RWPE2 (cell line): Measurements from ENCODE around the gene SLC39A7.

ENCODE experiments used
- ATAC-seq: fragments of 200-7000 bp; cut with Tn5 transposase; 3 replicates; pipeline ENCODE4 v1.9.1; 2021; ENCODE audit warnings: low read depth
- DNase-seq: peaks from one replicate; pipeline ENCODE4 v3.0.0-alpha.2; 2020; ENCODE audit warnings: low spot score
- H3K27ac ChIP-seq: fragments of 450-650 bp; 2 replicates; pipeline ENCODE4 v1.5.1; 2017; ENCODE audit warnings: mild to moderate bottlenecking; ENCODE audit not compliant: poor library complexity, severe bottlenecking
- H3K27me3 ChIP-seq: fragments of 250-450 bp; sonication (Bioruptor Pico); 2 replicates; pipeline ENCODE4 v1.5.1; 2021; ENCODE audit warnings: mild to moderate bottlenecking, moderate library complexity; ENCODE audit not compliant: insufficient read depth, poor library complexity, severe bottlenecking
- H3K36me3 ChIP-seq: fragments of 250-450 bp; sonication (Bioruptor Pico); 2 replicates; pipeline ENCODE4 v1.5.1; 2020; ENCODE audit warnings: low read depth, mild to moderate bottlenecking, moderate library complexity
- H3K4me1 ChIP-seq: fragments of 250-450 bp; sonication (Bioruptor Pico); 2 replicates; pipeline ENCODE4 v1.5.1; 2021; ENCODE audit warnings: mild to moderate bottlenecking, moderate library complexity; ENCODE audit not compliant: insufficient read depth, poor library complexity, severe bottlenecking
- H3K4me3 ChIP-seq: fragments of 250-450 bp; sonication (Bioruptor Pico); 2 replicates; pipeline ENCODE4 v1.5.1; 2021; ENCODE audit warnings: mild to moderate bottlenecking, moderate library complexity; ENCODE audit not compliant: severe bottlenecking
- H3K9me3 ChIP-seq: fragments of 250-450 bp; sonication (Bioruptor Pico); 2 replicates; pipeline ENCODE4 v1.5.1; 2021; ENCODE audit warnings: mild to moderate bottlenecking, moderate library complexity; ENCODE audit not compliant: severe bottlenecking
- TF ChIP-seq, protein P1 (sequence below): fragments of 450-650 bp; IDR thresholded peaks from one replicate; pipeline ENCODE4 v1.5.1; 2017; ENCODE audit warnings: mild to moderate bottlenecking, moderate library complexity; ENCODE audit not compliant: poor library complexity, severe bottlenecking

SLC39A7 gene

DNA sequence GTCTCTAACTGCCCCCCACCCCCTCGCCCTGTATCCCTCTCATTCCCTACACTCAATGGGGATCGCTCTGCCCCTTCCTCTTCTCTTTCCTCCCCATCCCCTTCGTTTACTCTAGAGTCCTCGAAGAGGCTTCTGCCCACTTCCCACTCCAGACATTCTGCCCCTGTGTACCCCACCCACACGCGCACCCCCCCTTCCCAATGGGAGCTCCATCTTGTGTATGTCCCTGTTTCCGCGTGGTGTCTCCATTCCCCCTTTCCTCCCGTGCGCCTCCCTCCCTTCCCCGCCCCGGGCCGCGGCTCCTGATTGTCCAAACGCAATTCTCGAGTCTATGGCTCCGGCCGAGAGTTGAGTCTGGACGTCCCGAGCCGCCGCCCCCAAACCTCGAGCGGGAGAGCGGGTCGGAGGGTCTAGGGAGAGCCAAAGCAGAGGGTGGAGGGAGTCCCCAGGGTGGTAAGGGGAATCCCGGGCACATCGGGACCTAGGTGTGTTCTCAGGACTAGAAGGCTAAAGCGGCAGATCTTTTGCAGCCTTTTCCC is 7.0 kb downstream of the SLC39A7 start:
- H3K4me1 ChIP-seq: peaks cover 23% of the 10 kb centered on the region
- peak overlapping the region; percentile 87 for H3K27ac ChIP-seq
- no peaks in the 10 kb centered on the region for H3K9me3 ChIP-seq
- no peaks in the 10 kb centered on the region for H3K27me3 ChIP-seq
- H3K36me3 ChIP-seq: peaks cover 34% of the 10 kb centered on the region
- TF ChIP-seq, protein P1, sequence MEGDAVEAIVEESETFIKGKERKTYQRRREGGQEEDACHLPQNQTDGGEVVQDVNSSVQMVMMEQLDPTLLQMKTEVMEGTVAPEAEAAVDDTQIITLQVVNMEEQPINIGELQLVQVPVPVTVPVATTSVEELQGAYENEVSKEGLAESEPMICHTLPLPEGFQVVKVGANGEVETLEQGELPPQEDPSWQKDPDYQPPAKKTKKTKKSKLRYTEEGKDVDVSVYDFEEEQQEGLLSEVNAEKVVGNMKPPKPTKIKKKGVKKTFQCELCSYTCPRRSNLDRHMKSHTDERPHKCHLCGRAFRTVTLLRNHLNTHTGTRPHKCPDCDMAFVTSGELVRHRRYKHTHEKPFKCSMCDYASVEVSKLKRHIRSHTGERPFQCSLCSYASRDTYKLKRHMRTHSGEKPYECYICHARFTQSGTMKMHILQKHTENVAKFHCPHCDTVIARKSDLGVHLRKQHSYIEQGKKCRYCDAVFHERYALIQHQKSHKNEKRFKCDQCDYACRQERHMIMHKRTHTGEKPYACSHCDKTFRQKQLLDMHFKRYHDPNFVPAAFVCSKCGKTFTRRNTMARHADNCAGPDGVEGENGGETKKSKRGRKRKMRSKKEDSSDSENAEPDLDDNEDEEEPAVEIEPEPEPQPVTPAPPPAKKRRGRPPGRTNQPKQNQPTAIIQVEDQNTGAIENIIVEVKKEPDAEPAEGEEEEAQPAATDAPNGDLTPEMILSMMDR: no peak
- peak overlapping the region; percentile 73 for H3K4me3 ChIP-seq
- ATAC-seq (peak; percentile 4; the same call in 2 of the 3 replicates), DNase-seq (no peak)

DNA sequence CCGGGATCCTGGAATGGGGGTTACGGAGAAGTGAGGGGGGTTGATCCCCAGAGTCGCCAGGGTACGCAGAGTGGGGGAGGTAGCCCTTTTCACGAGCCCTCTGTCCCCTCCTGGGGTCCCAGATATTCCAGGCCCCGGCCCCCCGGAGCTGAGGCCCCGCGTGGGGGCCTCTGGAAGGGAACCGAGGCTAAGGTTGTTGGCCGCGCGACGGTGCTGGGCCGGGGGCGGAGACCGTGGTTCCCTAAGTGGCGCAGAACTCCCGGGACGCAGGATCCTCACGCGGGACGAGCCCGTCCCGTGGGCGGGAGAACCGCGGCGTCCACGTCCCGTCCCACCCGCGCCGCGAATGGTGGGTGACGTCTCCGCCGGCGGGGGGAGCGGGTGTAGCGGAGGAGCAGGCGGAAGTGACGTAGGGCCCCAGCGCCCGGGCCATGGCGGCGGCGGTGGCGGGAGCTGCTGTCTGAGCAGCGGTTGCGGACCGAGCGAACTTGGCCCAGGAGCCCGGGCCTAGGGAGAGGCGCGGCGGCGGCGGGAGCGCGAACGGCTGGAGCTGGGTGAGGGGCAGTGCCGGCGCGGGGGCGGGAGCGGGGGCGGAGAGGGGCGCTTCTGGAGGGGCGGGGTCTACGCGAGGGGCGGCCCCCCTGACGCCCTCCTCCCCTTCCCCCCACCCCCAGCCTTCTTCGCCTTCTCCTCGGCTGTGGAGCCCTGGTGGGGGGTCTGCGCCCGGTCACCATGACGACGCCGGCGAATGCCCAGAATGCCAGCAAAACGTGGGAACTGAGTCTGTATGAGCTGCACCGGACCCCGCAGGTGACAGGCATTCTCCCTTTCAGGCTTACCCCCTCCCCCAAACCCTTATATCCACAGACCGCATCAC is 7.7 kb downstream of the SLC39A7 start, which contains the start of gene RING1:
RING1 (plus strand) TSS at position 410 of the 877 bp plus-strand sequence; CDS start at position 733, 323 bp downstream.
- peak within 1 kb of the TSS; percentile 73 for H3K4me3 ChIP-seq
- peaks cover 23% of the 10 kb centered on the region for H3K4me1 ChIP-seq
- H3K9me3 ChIP-seq: no peaks in the 10 kb centered on the region
- TF ChIP-seq, protein P1: no peak
- H3K27ac ChIP-seq: peak within 1 kb of the TSS; percentile 87
- H3K27me3 ChIP-seq: no peaks in the 10 kb centered on the region
- H3K36me3 ChIP-seq: peaks cover 27% of the 10 kb centered on the region
- peak; percentile 11; the same call in 2 of the 3 replicates for ATAC-seq
- DNase-seq: peak; percentile 70

DNA sequence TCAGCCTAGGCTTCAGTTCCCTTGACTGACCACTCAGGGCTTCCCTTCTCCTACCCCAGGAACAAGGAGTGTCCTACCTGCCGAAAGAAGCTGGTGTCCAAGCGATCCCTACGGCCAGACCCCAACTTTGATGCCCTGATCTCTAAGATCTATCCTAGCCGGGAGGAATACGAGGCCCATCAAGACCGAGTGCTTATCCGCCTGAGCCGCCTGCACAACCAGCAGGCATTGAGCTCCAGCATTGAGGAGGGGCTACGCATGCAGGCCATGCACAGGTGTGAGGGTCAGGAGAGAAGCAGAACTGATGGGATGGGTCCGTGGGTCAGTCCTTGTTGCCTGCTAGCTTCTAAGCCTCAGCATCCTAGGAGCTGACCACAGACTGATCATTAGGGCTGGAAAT is 9.2 kb downstream of the SLC39A7 start:
- peaks cover 20% of the 10 kb centered on the region for H3K4me1 ChIP-seq
- no peaks in the 10 kb centered on the region for H3K27me3 ChIP-seq
- H3K36me3 ChIP-seq: peaks cover 17% of the 10 kb centered on the region
- no peak overlapping the region for H3K4me3 ChIP-seq
- ATAC-seq: no peak
- no peak overlapping the region for H3K27ac ChIP-seq
- no peaks in the 10 kb centered on the region for H3K9me3 ChIP-seq
- TF ChIP-seq, protein P1: no peak
- DNase-seq: peak; percentile 52

DNA sequence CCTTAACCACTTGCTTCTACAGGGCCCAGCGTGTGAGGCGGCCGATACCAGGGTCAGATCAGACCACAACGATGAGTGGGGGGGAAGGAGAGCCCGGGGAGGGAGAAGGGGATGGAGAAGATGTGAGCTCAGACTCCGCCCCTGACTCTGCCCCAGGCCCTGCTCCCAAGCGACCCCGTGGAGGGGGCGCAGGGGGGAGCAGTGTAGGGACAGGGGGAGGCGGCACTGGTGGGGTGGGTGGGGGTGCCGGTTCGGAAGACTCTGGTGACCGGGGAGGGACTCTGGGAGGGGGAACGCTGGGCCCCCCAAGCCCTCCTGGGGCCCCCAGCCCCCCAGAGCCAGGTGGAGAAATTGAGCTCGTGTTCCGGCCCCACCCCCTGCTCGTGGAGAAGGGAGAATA is 10.5 kb downstream of the SLC39A7 start:
- TF ChIP-seq, protein P1: no peak
- H3K27me3 ChIP-seq: no peaks in the 10 kb centered on the region
- ATAC-seq (no peak), DNase-seq (peak; percentile 30)
- peaks cover 9% of the 10 kb centered on the region for H3K4me1 ChIP-seq
- peaks cover 17% of the 10 kb centered on the region for H3K36me3 ChIP-seq
- H3K9me3 ChIP-seq: no peaks in the 10 kb centered on the region
- no peak overlapping the region for H3K27ac ChIP-seq
- H3K4me3 ChIP-seq: no peak overlapping the region
